GM12801 (cell line): ENCODE results near the gene MAD1L1.

Experiments
- CTCF ChIP-seq: IDR thresholded peaks from one replicate; pipeline ENCODE4 v1.5.1; 2011; ENCODE audit warnings: control low read depth; ENCODE audit not compliant: insufficient read length; ENCODE audit errors: extremely low read depth

Gene MAD1L1

GRCh38 chr7:2163600-2164555 is 68.9 kb downstream of the MAD1L1 start:
- TF ChIP-seq CTCF, result no peak

- TF ChIP-seq CTCF, result no peak
Measured at GRCh38 chr7:2162959-2163358, 69.8 kb downstream of the MAD1L1 start.

- no peak for TF ChIP-seq CTCF
Measured at GRCh38 chr7:2159176-2159520, 73.6 kb downstream of the MAD1L1 start.

- TF ChIP-seq CTCF, result no peak
Measured at GRCh38 chr7:2158331-2159175, 74.2 kb downstream of the MAD1L1 start.

GRCh38 chr7:2157473-2158279 is 75.1 kb downstream of the MAD1L1 start:
- TF ChIP-seq CTCF, result no peak

- TF ChIP-seq CTCF, result no peak
Measured at GRCh38 chr7:2156756-2157472, 75.8 kb downstream of the MAD1L1 start.
